Measurements from ENCODE around the gene EXOSC7. TPM values are rescaled to one million over a fixed set of nuclear protein-coding genes. Genes with fewer than 3 reads are reported as not detected.

EXOSC7 gene
- total and polyA plus RNA-seq, 9 of the 15 experiments (the other 6 are each of a cell fraction or from before 2014, with no cell fraction given), result 88.5 to 237 (median 112) TPM

DNA sequence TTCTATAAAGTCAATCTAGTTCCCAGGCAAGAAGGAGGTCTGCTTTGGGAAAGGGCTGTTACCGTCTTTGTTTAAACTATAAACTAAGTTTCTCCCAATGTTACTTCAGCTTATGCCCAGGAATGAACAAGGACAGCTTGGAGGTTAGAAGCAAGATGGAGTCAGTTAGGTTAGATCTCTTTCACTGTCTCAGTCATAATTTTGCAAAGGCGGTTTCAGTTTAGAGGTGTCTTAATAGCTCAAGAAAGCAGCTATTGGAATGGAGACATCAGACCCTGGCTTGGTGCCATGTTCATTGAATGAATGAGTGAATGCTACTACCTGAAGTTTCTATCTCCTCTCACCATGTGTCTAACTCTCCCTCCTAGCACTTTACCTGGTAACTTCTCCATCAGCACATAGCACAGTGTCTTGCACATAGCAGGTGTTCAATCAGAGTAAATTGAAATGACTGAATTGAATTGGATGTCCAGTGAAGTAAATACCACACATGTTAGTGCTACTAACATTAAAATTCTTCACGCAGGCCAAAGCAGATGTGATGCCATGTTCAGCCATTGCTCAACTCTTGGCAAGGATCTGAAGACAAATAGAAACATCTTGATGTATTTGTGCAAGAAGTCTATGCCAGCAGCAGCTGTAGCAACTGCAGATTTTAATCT lies 78.3 kb downstream of the EXOSC7 start (continued):
- TF ChIP-seq, protein P1, sequence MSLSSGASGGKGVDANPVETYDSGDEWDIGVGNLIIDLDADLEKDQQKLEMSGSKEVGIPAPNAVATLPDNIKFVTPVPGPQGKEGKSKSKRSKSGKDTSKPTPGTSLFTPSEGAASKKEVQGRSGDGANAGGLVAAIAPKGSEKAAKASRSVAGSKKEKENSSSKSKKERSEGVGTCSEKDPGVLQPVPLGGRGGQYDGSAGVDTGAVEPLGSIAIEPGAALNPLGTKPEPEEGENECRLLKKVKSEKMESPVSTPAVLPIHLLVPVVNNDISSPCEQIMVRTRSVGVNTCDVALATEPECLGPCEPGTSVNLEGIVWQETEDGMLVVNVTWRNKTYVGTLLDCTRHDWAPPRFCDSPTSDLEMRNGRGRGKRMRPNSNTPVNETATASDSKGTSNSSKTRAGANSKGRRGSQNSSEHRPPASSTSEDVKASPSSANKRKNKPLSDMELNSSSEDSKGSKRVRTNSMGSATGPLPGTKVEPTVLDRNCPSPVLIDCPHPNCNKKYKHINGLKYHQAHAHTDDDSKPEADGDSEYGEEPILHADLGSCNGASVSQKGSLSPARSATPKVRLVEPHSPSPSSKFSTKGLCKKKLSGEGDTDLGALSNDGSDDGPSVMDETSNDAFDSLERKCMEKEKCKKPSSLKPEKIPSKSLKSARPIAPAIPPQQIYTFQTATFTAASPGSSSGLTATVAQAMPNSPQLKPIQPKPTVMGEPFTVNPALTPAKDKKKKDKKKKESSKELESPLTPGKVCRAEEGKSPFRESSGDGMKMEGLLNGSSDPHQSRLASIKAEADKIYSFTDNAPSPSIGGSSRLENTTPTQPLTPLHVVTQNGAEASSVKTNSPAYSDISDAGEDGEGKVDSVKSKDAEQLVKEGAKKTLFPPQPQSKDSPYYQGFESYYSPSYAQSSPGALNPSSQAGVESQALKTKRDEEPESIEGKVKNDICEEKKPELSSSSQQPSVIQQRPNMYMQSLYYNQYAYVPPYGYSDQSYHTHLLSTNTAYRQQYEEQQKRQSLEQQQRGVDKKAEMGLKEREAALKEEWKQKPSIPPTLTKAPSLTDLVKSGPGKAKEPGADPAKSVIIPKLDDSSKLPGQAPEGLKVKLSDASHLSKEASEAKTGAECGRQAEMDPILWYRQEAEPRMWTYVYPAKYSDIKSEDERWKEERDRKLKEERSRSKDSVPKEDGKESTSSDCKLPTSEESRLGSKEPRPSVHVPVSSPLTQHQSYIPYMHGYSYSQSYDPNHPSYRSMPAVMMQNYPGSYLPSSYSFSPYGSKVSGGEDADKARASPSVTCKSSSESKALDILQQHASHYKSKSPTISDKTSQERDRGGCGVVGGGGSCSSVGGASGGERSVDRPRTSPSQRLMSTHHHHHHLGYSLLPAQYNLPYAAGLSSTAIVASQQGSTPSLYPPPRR (CRISPR knock-in tag; IDR thresholded peaks at IDR 0.05; ENCODE audit: borderline replicate concordance), result no peak
- TF ChIP-seq ELF1 (tag; IDR thresholded peaks at IDR 0.05) (no peak; the same call in 1 of the 2 replicates), ARHGAP35 (IDR thresholded peaks at IDR 0.05; ENCODE audit: partially characterized antibody) (no peak), ZBTB7A (IDR thresholded peaks at IDR 0.05; ENCODE audit: borderline replicate concordance, control insufficient read depth, low read depth, low read length) (no peak), ZNF23 (CRISPR knock-in tag; IDR thresholded peaks at IDR 0.05) (peak; percentile 58; the same call in 1 of the 2 replicates), HDAC8 (tag; IDR thresholded peaks at IDR 0.05) (peak; percentile 98), SAP30 (IDR thresholded peaks at IDR 0.05; ENCODE audit: borderline replicate concordance, insufficient read depth, low read depth, low read length, poor library complexity, severe bottlenecking) (no peak), HNRNPL (IDR thresholded peaks at IDR 0.05; ENCODE audit: low read depth, low read length) (no peak), MCM7 (IDR thresholded peaks at IDR 0.05) (no peak), TAF7 (tag; IDR thresholded peaks at IDR 0.05) (peak; percentile 94), ZNF239 (CRISPR knock-in tag; IDR thresholded peaks at IDR 0.05) (peak; percentile 90), MAFG (tag; conservative IDR thresholded peaks at IDR 0.05) (no peak), TAF9B (IDR thresholded peaks at IDR 0.05; ENCODE audit: partially characterized antibody) (peak; percentile 1), CBX5 (IDR thresholded peaks at IDR 0.05; ENCODE audit: borderline replicate concordance, low read depth) (no peak), FOXA1 (IDR thresholded peaks at IDR 0.05; ENCODE audit: borderline replicate concordance) (no peak), ZNF766 (CRISPR knock-in tag; conservative IDR thresholded peaks at IDR 0.05) (peak; percentile 72), CXXC5 (CRISPR knock-in tag; IDR thresholded peaks at IDR 0.05) (peak; percentile 95)
- TF ChIP-seq, protein P2, sequence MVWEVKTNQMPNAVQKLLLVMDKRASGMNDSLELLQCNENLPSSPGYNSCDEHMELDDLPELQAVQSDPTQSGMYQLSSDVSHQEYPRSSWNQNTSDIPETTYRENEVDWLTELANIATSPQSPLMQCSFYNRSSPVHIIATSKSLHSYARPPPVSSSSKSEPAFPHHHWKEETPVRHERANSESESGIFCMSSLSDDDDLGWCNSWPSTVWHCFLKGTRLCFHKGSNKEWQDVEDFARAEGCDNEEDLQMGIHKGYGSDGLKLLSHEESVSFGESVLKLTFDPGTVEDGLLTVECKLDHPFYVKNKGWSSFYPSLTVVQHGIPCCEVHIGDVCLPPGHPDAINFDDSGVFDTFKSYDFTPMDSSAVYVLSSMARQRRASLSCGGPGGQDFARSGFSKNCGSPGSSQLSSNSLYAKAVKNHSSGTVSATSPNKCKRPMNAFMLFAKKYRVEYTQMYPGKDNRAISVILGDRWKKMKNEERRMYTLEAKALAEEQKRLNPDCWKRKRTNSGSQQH (CRISPR knock-in tag; IDR thresholded peaks at IDR 0.05), result peak; percentile 92
- TF ChIP-seq, protein P3, sequence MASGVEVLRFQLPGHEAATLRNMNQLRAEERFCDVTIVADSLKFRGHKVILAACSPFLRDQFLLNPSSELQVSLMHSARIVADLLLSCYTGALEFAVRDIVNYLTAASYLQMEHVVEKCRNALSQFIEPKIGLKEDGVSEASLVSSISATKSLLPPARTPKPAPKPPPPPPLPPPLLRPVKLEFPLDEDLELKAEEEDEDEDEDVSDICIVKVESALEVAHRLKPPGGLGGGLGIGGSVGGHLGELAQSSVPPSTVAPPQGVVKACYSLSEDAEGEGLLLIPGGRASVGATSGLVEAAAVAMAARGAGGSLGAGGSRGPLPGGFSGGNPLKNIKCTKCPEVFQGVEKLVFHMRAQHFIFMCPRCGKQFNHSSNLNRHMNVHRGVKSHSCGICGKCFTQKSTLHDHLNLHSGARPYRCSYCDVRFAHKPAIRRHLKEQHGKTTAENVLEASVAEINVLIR (CRISPR knock-in tag; IDR thresholded peaks at IDR 0.05), result peak; percentile 82

All from K562 (cell line).